Stomach (tissue), 4 donors: Measurements from ENCODE around the gene PDXDC1.

Experiments used
- EP300 ChIP-seq: sonication (generic); formaldehyde crosslinking; IDR thresholded peaks from one replicate; pipeline ENCODE4 v1.6.1; 2017; ENCODE audit warnings: antibody characterized with exemption
- POLR2A ChIP-seq, 4 donors: fragments of 450-650 bp; IDR thresholded peaks; one replicate each; pipeline ENCODE4 v1.6.1; 2016; ENCODE audit warnings: antibody characterized with exemption in 4 of 4, control low read depth in 2 of 4, mild to moderate bottlenecking in 1 of 4, moderate library complexity in 1 of 4
- TF ChIP-seq, protein P1 (sequence below), 7 experiments: fragments of 450-650 bp in 4 of 7; fragments of 200-600 bp in 3 of 7; sonication (generic) in 3 of 7; IDR thresholded peaks; one replicate each; pipeline ENCODE4 v1.5.1; 2016 to 2019; ENCODE audit warnings: antibody characterized with exemption in 7 of 7, control low read depth in 2 of 7, mild to moderate bottlenecking in 1 of 7

DNA sequence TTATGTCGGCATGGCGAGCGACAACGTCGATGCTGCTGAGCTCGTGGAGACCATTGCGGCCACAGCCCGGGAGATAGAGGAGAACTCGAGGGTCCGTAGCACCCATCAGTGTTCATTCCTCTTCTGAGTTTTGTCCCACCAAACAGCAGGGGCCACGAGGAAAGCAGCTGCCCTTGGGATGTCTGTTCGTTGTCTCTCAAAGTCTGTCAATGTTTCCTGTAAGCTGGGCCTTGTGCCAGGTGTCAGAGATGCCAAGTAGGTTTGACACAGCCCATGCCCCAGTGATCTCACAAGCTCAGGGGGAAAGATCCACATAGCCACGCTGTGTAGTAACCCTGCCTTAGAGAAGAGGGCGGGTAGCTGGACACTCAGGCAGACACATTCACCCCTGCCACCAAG lies 58.5 kb downstream of the PDXDC1 start:
- no peak for TF ChIP-seq POLR2A (IDR thresholded peaks at IDR 0.05)
- TF ChIP-seq, protein P1, sequence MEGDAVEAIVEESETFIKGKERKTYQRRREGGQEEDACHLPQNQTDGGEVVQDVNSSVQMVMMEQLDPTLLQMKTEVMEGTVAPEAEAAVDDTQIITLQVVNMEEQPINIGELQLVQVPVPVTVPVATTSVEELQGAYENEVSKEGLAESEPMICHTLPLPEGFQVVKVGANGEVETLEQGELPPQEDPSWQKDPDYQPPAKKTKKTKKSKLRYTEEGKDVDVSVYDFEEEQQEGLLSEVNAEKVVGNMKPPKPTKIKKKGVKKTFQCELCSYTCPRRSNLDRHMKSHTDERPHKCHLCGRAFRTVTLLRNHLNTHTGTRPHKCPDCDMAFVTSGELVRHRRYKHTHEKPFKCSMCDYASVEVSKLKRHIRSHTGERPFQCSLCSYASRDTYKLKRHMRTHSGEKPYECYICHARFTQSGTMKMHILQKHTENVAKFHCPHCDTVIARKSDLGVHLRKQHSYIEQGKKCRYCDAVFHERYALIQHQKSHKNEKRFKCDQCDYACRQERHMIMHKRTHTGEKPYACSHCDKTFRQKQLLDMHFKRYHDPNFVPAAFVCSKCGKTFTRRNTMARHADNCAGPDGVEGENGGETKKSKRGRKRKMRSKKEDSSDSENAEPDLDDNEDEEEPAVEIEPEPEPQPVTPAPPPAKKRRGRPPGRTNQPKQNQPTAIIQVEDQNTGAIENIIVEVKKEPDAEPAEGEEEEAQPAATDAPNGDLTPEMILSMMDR (IDR thresholded peaks at IDR 0.05), result no peak
- no peak for TF ChIP-seq EP300
